Cardiac fibroblast (primary cell): ENCODE data around the gene TRIB2.

Experiments used
- DNase-seq, 2 donors: peaks; one replicate each; pipeline versions ENCODE4 v3.0.0 to v3.0.0-alpha.2; 2010; ENCODE audit warnings: low read depth in 2 of 2
- H3K4me3 ChIP-seq, 2 donors: replicated peaks in 1 of 2; 1 replicate in 1 of 2; 2 replicates in 1 of 2; pipeline ENCODE4 v1.5.1; 2011; ENCODE audit warnings: low read depth in 2 of 2, low read length in 2 of 2, mild to moderate bottlenecking in 2 of 2, moderate library complexity in 1 of 2
- TF ChIP-seq, protein P1 (sequence below): IDR thresholded peaks from one replicate; pipeline ENCODE4 v1.5.1; 2011; ENCODE audit warnings: low read depth, mild to moderate bottlenecking, low read length, inconsistent platforms

The TRIB2 gene

DNA sequence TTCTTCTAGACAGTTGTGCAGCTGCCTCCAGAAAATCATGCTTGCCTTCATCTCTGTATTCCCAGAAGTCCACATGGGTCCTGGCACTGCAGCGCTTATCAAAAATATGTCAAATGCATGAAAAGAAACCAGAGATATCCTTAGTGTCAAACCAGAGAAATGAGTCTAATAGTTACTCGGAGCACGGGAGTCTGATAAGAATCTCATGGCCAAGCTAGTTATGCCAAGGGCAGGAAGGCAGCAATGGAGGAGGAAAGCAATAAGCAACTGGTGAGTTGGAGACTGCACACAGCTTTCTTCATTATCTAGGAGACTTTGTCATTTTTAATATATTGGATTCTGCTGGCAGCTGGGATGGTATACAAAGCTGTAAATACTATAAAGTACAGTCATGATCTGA lies 38.6 kb downstream of the TRIB2 start:
- TF ChIP-seq, protein P1, sequence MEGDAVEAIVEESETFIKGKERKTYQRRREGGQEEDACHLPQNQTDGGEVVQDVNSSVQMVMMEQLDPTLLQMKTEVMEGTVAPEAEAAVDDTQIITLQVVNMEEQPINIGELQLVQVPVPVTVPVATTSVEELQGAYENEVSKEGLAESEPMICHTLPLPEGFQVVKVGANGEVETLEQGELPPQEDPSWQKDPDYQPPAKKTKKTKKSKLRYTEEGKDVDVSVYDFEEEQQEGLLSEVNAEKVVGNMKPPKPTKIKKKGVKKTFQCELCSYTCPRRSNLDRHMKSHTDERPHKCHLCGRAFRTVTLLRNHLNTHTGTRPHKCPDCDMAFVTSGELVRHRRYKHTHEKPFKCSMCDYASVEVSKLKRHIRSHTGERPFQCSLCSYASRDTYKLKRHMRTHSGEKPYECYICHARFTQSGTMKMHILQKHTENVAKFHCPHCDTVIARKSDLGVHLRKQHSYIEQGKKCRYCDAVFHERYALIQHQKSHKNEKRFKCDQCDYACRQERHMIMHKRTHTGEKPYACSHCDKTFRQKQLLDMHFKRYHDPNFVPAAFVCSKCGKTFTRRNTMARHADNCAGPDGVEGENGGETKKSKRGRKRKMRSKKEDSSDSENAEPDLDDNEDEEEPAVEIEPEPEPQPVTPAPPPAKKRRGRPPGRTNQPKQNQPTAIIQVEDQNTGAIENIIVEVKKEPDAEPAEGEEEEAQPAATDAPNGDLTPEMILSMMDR: no peak
- H3K4me3 ChIP-seq: no peak overlapping the region
- DNase-seq: no peak

DNA sequence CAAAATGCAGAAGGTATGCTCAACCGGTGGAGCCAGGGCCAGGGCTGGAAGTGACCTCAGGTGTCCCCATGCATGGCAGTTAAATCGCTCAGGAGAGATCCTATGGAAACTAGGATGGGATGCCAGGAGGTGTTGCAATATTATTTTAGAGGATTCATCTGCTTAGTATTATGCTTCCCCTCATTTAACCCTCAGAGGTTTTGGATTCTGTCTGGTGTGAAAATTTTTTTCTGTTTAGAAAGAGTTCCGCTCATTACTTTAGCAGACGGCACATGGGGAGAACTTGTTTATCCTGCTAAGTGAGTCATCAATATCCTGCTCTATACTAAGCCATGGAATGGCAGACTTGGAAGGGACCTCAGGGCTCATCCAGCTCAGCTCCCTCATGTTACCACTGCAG lies 42.5 kb downstream of the TRIB2 start:
- peak; percentile 85 to 87 for DNase-seq
- TF ChIP-seq, protein P1: no peak
- no peak overlapping the region for H3K4me3 ChIP-seq

DNA sequence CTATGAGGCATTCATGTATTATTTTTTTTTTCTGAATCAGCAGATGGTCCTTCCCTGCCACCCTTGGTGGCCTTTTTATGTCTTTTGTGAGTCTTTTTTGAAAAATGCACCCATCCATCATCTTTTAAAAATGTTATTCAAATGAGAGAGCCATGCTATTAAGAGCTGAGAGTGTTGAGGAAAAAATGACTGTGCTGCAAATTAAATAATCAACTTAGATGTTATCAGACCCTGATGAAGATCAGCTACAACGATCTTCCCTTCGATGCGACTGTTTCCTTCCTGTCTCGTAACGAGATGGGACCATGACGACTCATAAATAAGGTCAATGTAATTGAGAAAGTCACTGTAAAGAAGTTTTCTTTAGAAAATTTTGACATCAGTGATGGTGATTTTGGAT lies 44.4 kb downstream of the TRIB2 start:
- DNase-seq: no peak
- H3K4me3 ChIP-seq: no peak overlapping the region
- TF ChIP-seq, protein P1: no peak

GRCh38 chr2:12762337-12762736 lies 45.6 kb downstream of the TRIB2 start:
- no peak overlapping the region for H3K4me3 ChIP-seq
- TF ChIP-seq, protein P1: no peak
- DNase-seq: no peak

DNA sequence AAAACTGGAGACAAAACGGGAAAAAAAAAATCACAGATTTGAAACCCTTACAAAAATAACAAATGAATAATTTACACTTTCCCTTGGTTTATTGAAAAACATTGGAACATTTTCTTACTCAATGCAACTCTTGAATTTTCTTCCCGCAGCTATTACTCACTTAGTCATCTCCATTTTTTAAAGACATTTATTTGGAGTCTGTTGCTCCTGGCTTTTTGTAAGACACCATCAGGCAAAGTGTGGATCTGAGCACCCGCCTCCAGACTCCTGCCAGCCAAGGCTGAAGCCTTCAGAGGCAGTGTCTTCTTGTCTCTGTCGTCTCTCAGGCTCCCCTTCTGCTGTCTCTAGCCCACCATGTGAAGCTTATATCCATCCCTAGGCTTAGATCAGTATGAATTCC lies 46.2 kb downstream of the TRIB2 start:
- no peak for DNase-seq
- H3K4me3 ChIP-seq: no peak overlapping the region
- TF ChIP-seq, protein P1: no peak

- no peak for DNase-seq
- H3K4me3 ChIP-seq: no peak overlapping the region
- TF ChIP-seq, protein P1: no peak
Observed at GRCh38 chr2:12763486-12763885, 46.8 kb downstream of the TRIB2 start.

DNA sequence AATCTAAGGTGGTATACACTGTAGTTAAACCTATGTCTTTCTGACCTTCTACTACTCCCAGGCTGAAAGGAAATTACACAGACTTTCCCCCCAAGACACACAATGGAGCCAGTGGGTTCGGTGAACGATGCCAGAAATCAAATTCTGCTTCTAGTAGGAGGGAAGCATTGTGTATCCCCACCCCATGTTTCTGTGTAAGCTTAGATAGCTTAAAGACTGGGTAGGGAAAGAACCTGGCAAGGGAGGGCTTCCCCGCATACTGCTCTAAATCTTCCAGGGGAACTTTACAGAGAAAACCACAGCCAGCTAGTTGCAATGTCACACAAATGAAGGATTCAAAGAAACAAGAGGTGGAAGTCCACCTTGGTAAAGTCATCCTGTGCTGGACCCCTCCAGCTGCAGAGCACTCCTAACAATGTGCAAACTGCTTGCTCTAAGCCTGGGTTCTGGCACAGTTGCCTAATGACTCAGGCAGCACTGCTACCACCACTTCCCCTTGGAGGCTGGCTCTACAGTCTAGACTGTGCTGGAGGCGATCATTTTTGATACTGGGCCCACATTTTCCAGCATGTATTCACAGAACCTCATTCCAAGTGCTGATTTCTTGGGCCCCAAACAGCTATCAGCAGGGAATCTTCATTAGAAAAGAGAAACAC lies 47.5 kb downstream of the TRIB2 start:
- TF ChIP-seq, protein P1: no peak
- no peak overlapping the region for H3K4me3 ChIP-seq
- peak; percentile 40 to 71 for DNase-seq
